ENCODE results near the gene ENAH. TPM values are rescaled to one million over a fixed set of nuclear protein-coding genes. Genes with fewer than 3 reads are reported as not detected.

Gene ENAH
- total RNA-seq, 1 experiment from 2014 or later = 285 TPM

GRCh38 chr1:225458222-225458631 lies 194.7 kb downstream of the ENAH start:
- Histone ChIP-seq H3K4me2 (ENCODE audit: insufficient read depth, insufficient read length, low read length) (no peak overlapping the region), H3K79me2 (ENCODE audit: insufficient read depth, low read length) (no peaks in the 10 kb centered on the region), H3K23me2 (ENCODE audit: insufficient read length, low read depth, low read length, poor library complexity, severe bottlenecking) (peaks cover 3% of the 10 kb centered on the region), H3K18ac (ENCODE audit: insufficient read length, low read depth, low read length) (no peak overlapping the region), H3K9me3 (ENCODE audit: control insufficient read depth, low read depth, low read length) (no peaks in the 10 kb centered on the region), H2BK15ac (ENCODE audit: low read depth, low read length) (no peak overlapping the region), H2AK5ac (ENCODE audit: insufficient read length, low read length) (no peak overlapping the region), H3K27me3 (ENCODE audit: insufficient read depth, low read length) (no peaks in the 10 kb centered on the region), H2BK20ac (ENCODE audit: low read depth, low read length, poor library complexity, severe bottlenecking) (no peak overlapping the region), H4K5ac (ENCODE audit: insufficient read length, low read depth, low read length) (no peak overlapping the region), H4K8ac (replicated peaks; ENCODE audit: insufficient read length, low read depth, low read length) (no peak overlapping the region), H3K27ac (ENCODE audit: insufficient read length, low read depth, low read length) (no peak overlapping the region), H3K4me1 (ENCODE audit: insufficient read depth, low read length) (peaks cover 7% of the 10 kb centered on the region; the same call in 1 of the 2 replicates), H3K23ac (ENCODE audit: insufficient read length, low read depth, low read length) (no peak overlapping the region), H3K4ac (ENCODE audit: low read depth, low read length) (no peak overlapping the region), H3K79me1 (ENCODE audit: insufficient read depth, low read depth, low read length, poor library complexity, severe bottlenecking) (no peaks in the 10 kb centered on the region), H2AFZ (ENCODE audit: low read length) (no peak overlapping the region), H3T11ph (ENCODE audit: low read length) (no peak overlapping the region), H2BK12ac (ENCODE audit: insufficient read length, low read depth, low read length) (no peak overlapping the region), H2BK5ac (ENCODE audit: insufficient read length, low read length) (no peak overlapping the region), H4K20me1 (ENCODE audit: control insufficient read depth, insufficient read depth, insufficient read length) (no peaks in the 10 kb centered on the region), H3K56ac (ENCODE audit: insufficient read length, low read depth, low read length) (no peak overlapping the region), H4K91ac (ENCODE audit: insufficient read length, low read depth, low read length) (no peak overlapping the region), H3K9ac (ENCODE audit: extremely low read depth, insufficient read length, low read length) (no peak overlapping the region), H2BK120ac (ENCODE audit: low read depth, low read length, poor library complexity, severe bottlenecking) (no peak overlapping the region), H3K14ac (ENCODE audit: insufficient read depth, low read length) (no peak overlapping the region)
- Mint-ChIP-seq H3K9me3 (peaks cover 0 to 3% of the 10 kb centered on the region in 2 experiments; a peak in 2 of 5 replicates), H3K36me3 (ENCODE audit: insufficient read depth in 1 of 3, low read depth in 3 of 3) (no peaks in the 10 kb centered on the region), H3K27me3 (ENCODE audit: low read depth) (0 out of 2 replicates have a peak, but pooled peaks cover 1% of the 10 kb centered on the region), H3K4me1 (peaks cover 21 to 29% of the 10 kb centered on the region in 2 experiments), H3K4me3 (no peak overlapping the region), H3K27ac (no peak overlapping the region)
- TF ChIP-seq CTCF (conservative IDR thresholded peaks at IDR 0.05) = no peak
- no peak for DNase-seq
- no CpG with 5 or more reads among the region's 2 CpGs for WGBS (ENCODE audit: extremely low coverage, insufficient read length, low lambda C conversion rate)
